DMS 273 (cell line): ENCODE data around the gene PNRC2.
"Not testable (repeated sequence)": the region's sequence is repeated elsewhere in the genome, so short reads cannot be mapped to it uniquely, and the experiment has no call there.

Source experiments
- DNase-seq: peaks from one replicate; lab custom pipeline; 2025; ENCODE audit not compliant: unreplicated experiment; lab: John Stamatoyannopoulos, UW

PNRC2 gene

DNA sequence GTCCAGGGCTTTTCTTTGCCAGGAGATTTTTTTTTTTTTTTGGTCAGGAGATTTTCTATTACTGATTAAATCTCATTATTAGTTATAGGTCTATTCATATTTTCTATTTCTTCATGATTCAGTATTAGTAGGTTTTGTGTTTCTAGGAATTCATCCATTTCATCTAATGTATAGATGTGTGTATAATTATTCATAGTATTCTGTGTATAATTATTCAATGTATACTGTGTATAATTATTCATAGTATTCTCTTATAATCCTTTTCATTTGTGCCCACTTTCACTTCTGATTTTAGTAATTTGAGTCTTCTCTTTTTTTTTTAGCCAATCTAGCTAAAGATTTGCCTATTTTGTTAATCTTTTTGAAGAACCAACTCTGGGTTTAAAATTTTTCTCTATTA is 12.3 kb upstream of the PNRC2 start:
- DNase-seq, result no peak

GRCh38 chr1:23953020-23953419 is 6.6 kb upstream of the PNRC2 start:
- no peak for DNase-seq

- peak; percentile 98 for DNase-seq
Observed at GRCh38 chr1:23957096-23957495, 2.5 kb upstream of the PNRC2 start.

DNA sequence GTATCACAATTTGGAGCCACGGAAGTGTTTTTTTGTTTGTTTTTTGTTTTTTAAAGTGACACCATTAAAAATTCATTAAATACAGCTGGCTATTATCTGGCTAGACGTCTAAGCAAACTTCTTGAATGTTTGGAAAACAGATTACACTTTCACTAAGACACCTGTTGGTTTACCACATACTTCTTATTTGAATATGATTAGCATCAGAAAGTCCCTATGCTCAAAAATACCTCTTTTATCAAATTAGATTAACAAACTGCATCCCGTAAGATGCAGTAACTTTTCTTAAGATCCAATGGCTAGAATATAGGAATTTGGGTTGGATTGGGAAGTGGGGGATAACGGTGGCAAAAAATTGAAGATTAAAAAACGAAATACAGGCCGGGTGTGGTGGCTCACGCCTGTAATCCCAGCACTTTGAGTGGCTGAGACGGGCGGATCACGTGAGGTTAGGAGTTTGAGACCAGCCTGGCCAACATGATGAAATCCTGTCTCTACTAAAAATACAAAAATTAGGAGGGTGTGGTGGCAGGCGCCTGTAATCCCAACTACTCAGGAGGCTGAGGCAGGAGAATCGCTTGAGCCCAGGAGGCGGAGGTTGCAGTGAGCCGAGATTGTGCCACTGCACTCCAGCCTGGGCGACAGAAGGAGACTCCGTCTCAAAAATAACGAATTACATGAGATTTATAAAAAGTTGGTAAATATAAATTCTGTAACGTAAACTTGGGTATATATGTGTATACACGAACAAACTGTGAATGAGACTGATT is 1.4 kb upstream of the PNRC2 start:
- not testable (repeated sequence) for DNase-seq

- DNase-seq, result peak; percentile 96
Observed at GRCh38 chr1:23958810-23959460, 693 bp upstream of the PNRC2 start.

- no peak for DNase-seq
Observed at GRCh38 chr1:23960291-23961020, 828 bp downstream of the PNRC2 start.

DNA sequence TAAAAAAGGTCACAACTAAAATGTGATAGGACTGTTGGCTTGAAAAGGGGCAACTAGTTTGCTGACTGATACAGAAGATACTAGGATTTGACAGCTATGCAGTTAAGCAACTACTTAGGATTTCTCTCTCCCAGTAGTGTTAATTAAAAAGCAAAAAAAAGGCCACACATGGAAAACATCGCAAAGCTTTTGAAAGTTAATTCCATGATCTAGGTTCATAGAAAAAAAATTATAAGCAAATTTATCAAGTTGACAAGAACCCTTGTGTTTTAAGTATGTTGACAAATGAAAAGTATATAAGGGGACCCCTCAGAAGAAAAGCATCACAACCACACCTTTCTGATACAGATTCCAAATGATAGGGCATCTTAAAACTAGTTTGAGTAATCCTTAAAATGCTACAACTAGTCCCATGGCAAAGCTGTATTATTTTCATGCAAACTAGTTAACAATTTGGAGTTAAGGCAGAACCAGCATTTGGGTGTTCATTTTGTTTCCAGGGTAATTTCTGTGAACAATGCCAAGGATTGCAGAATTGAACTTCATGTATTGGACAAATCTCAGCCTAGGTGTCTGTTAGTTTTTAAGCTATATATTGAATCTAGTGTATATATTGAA is 4.1 kb downstream of the PNRC2 start:
- peak; percentile 41 for DNase-seq

DNA sequence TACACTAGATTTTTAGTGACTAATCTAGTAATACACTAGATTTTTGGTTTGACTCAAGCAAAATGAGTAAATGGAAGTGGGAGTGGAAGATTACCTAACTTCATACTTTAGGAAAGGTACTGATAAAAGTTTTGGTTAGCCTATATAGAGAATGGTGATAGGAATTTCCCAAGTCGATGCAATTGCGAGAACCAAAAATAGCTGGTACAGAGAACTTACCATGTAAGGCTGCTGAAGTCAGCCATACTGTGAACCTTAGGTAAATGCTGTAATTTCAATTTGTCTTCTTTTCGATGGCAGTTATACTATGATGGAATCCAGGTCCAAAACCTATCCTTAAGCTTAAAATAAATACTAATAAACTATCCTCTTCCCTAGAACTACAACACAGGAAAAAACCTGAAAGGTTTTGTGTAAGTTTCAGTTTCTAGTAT is 4.6 kb downstream of the PNRC2 start:
- peak; percentile 43 for DNase-seq

GRCh38 chr1:23964790-23965740 is 5.4 kb downstream of the PNRC2 start:
- no peak for DNase-seq

- DNase-seq, result no peak
Observed at GRCh38 chr1:23966973-23967493, 7.4 kb downstream of the PNRC2 start.

GRCh38 chr1:23967871-23968270 is 8.2 kb downstream of the PNRC2 start:
- no peak for DNase-seq

- no peak for DNase-seq
Observed at GRCh38 chr1:23977187-23977853, 17.7 kb downstream of the PNRC2 start.

DNA sequence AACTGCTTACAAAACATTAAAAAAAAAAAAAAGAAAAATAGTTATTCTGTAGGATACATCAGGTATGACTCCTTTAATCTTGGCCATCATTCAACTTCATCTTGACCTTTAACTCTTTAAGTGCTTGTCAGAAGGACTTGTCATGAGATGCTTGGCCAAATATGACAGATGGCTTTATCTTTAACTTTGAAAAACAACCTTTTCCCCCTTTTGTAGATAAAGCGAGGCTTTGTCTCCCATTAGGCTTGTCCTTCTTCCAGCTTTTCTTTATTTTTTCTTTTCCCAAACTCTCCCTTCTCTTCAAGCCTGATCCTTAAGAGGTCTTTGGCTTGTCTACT is 18.2 kb downstream of the PNRC2 start:
- no peak for DNase-seq

DNA sequence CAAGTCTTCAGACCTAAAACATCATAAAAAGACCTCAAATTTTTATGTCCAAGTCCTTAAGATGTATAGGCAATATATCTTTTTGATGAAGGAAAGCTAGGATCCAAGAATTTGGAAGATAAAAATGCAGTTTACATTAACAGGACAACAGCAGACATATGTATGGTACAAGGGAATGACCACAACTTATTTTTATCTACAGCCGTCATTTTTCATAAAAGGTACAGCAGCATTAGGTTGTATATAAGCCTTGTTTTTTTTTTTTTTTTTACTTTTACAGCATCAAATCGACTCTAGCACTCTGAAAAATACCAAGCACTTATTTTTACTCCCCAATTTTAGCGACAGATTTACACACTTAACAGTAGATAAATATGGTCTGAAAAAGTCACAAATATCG is 19.2 kb downstream of the PNRC2 start:
- DNase-seq, result no peak

DNA sequence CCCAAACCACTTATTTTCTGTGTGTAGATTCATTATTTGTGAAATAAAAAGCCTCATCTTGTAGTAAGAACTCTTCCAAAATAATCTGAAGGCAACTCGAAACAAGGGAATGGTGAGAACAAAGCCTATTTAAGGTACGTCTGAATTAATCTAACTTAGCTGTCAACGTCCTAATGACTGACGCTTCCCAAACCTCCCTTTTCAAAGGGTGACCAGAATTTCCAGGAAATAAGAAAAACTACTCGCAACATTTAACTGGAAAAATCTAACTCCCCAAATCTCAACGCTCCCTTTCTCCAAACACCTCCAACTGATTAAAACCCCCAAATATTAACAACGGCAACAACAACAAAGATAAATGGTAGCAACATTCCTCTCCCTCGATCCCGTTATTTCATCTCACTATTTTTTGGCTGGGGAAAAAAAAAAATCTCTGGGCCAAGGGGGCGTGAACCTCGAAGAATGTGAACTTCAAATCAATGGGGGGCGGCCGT is 19.8 kb downstream of the PNRC2 start:
- DNase-seq, result no peak

GRCh38 chr1:23979881-23980727 is 20.5 kb downstream of the PNRC2 start, which contains the start of gene SRSF10:
Gene SRSF10, minus strand, starts transcription at chr1:23980327. Its CDS starts 72 bp downstream, at chr1:23980255.
- peak; percentile 100 for DNase-seq

GRCh38 chr1:23980728-23981070 is 21.1 kb downstream of the PNRC2 start:
- DNase-seq, result peak; percentile 74

DNA sequence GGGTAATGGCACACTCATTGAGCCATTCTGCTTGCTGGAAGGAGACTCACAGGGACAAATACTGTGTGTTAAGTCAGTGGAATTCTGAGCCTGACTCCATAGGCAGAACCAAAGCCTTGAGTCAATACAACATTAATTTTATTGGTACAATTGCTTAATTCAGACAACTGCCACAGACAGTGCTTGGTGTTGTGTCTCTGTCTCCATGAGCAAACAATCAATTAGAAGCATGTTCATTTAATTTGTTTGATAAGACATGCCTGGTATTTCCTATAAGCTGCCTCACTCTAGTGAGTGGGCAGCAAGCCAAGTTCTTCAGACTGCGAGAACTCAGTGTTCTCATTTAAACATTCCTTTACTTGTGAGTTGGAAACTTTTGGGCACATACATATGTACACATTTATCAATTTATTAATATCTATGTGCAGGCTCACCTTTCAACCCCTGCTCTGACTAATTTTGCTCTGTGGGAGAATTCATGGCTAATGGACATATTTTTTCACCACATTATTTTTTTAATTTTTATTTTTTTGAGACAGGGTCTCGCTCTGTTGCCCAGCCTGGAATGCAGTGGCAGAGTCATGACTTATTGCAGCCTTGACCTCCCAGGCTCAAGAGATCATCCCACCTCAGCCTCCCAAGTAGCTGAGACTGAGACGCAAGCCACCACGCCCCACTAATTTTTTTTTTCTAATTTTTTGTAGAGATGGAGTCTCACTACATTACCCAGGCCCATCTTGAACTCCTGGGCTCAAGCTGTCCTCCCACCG is 25.0 kb downstream of the PNRC2 start:
- DNase-seq, result peak; percentile 44
